GM18526 (cell line): ENCODE data around the gene KCNJ8.

Experiments
- POLR2A ChIP-seq: IDR thresholded peaks from 3 replicates; pipeline ENCODE4 v1.6.1; 2011; ENCODE audit not compliant: insufficient read length; ENCODE audit errors: extremely low read depth

Gene KCNJ8

DNA sequence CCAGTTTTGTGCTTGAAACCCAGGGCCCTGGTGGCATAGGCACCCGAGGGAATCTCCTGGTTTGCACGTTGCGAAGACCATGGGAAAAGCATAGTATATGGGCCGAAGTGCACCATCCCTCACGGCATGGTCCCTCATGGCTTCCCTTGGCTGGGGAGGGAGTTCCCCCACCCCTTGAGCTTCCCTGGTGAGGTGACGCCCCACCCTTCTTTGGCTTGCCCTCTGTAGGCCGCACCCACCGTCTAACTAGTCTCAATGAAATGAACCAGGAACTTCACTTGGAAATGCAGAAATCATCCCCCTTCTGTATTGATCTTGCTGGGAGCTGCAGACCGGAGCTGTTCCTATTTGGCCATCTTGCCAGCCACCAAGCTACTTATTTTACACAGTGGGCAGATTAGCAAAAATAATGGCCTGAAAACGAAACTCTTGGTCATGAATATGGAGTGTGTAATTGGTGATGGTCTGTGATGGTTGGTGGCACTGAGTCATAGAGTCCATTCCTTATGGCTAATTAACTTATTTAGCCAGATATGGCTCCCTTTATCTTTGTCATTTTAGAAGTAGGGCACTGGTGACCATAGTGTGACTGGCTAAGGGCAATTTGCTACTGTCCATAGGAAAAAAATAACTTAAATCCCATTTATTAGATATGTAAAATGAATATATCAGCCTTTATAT lies 21.3 kb upstream of the KCNJ8 start:
- no peak for TF ChIP-seq POLR2A

DNA sequence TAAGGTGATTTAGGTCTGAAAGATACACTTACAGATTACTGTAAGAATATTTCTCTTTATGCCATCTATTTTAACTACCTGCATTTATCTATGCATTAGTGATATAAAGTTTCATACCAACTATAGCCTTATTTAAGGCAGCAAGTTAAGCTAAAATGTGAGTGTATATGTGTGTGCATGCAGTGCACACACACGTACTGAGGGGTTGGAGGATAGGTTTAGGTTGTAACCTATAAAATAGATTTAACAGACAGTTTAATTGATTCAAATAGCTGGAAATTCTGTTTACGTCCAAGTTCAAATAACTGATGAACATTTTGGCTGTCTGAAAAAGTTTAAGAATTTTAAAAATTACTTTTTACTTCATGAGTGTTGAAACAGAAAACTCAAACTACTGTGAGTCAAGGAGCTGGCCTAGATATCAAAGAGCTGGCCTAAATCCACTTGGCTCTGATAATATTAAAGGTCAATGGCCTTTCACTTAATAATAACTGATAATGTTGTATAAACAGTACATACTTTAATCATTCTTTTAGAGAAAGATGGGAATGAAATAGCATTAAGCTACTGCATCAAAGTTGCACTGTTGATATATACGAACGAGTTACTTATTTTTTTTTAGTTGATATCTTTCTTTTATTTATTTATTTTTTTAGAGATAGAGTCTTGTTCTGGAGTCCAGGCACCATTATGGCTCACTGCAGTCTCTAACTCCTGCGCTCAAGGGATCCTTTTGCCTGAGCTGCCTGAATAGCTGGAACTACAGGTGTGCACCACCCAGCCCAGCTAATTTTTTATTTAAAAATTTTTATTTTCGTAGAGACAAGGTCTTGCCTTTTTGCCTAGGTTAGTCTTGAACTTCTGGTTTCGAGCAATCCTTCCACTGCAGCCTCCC lies 13.8 kb upstream of the KCNJ8 start:
- no peak for TF ChIP-seq POLR2A

DNA sequence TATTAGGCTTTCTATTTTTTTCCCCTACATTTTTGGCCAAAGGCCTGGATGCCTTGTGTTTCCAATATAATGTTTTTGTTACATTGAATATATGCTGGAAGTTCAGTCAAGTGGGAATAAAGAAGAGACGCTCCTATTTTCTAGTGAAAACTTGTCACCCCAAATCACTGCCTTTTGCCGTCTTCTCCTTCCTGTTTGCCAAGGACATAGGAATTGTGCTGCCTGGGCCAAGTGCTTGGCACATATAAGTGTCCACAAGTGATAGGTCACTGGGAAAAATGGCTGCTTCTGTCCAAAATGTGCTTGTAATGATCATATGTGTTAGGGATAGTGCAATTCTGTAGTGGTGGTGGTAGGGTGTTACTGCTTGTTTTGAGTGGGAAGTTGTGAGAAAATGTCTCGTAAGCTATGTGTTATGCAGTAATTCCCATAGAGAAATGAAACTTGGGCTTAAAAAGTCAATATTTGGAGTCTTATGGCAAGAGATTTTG lies 11.6 kb upstream of the KCNJ8 start:
- TF ChIP-seq POLR2A: no peak

DNA sequence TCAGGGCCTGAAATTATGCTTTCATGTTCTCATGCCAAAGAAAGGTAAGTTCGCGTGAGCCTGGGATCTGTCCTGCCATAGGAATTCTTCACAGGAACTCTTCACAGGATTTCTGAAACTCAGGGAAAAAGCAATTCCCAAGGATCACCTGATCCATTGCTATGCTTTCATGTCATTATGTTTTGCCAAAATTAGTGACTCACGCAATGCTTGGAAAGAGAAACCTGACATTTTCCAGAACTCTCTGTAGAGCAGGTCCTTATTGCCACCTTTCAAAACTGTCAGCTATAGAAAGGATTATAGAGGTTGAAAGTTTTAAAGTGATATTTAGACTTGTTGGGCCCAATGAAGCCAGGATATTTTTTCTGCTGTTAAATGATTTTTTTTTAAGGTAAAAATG lies 6.3 kb upstream of the KCNJ8 start:
- TF ChIP-seq POLR2A: no peak

DNA sequence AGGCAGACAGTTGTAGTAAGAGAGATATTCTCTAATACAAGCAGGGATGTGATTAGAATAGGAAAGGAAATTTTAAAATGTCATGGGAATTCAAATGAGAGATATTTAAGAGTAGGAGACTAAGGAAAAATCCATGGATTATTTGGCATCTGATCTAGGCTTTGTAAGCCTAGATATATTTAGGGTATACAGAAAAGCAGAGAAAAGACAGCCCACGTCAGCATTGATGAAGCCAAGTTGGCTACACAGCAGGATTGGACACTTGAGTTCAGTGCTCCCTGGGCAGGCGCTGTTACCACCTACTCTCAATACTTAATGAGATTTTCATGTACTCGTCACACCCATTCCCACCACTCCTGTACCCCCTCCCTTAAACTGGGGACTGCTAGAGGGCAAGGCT lies 1.7 kb upstream of the KCNJ8 start:
- TF ChIP-seq POLR2A: no peak

DNA sequence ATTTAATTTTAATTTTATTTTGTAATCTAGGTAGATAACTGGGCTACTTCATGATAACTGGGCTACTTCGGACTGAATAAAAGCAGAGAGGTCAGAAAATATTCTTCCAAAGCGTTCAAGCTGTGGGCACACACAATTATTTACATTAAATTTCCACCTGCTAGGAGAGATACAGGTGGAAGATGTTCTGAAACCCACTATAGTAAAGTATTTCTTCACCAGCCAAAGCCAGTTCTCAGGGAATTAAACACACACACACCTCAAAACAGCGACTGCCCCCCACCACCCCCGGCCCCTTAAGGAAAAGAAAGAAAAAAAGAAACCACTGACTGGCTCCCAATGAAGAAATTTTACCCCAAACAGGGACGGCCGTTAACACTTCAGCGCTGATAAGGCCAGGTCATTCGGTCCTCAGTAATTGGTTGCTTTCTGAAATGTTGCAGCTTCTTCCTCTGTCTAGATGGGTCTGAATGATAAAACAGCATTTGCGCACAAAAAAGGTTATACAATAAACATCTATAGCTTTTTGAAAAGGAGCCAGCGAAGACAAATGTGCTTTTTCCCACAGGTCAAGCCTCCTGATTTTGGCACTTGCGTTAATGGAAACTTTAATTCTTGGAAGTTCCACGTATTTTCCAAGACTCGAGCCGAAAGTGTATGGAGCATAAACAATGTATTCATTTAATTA lies 771 bp upstream of the KCNJ8 start:
- no peak for TF ChIP-seq POLR2A

DNA sequence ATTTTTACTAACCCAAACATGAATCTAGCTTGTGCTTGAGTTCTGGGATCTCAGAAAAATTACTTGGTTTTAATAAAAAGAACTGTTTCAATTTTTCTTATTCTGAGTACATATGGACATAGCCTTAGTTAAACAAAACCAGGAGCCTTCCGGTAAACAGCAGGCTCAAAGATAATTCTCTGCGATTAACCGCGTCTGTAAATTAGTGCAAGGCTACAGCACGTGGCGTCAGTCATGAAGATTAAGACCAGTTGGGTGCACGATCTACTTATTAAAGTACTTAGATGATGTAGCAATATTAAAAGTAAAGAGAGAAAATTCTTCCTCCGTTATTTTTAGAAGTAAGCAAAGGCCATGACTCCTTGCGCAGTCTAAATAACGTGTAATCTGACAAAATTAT lies 700 bp downstream of the KCNJ8 start:
- TF ChIP-seq POLR2A: no peak

DNA sequence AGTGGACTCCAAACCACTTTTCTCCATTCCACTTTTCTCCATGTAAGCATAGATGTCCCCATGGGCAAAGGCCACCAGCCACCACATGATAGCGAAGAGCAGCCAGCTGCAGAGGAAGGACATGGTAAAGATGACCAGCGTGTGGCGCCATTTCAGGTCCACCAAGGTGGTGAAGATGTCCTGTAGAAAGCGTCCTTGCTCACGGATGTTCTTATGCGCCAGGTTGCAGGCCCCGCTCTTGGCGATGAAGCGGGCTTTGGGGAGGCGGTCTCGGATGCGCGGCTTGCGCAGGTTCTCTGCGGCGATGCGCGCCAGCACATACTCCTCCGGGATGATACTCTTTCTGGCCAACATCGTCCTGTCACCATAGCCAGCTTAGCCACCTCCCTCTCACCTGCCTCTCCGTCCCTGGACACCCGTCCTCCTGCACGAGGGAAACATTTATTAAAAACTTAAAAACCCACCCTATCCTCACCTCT lies 1.2 kb downstream of the KCNJ8 start:
- no peak for TF ChIP-seq POLR2A

DNA sequence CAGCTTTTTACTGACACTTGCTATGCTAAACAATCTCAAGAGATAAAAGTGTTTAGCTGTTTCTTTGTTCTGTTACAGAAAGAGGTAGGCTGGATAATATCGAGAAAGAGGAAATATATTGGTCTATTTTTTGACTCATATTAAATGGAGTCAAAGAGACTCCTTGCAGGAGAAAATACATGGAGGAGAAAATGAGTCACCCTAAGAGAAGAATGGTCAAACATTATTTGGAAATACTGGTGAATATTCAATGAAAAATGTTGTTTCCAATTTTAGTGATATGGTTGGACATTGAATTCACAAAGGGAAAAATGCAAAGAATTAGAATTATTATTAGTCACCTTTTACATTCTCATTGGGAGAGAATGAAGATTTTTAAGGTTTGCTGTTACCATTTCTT lies 3.2 kb downstream of the KCNJ8 start:
- no peak for TF ChIP-seq POLR2A

DNA sequence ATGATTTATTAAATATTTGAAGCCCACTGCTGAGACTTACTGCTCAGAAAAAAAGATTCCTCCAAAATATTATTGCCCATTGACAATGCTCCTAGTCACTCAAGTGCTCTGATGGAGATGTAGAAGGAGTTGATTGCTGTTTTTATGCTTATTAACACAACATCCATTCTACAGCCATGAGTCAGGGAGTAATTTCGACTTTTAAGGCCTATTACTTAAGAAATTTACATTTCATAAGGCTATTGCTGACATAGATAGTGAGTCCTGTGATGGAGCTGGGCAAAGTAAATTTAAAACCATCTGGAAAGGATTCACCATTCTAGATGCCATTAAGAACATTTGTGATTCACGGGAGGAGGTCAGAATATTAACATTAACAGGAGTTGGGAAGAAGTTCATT lies 5.2 kb downstream of the KCNJ8 start:
- no peak for TF ChIP-seq POLR2A

DNA sequence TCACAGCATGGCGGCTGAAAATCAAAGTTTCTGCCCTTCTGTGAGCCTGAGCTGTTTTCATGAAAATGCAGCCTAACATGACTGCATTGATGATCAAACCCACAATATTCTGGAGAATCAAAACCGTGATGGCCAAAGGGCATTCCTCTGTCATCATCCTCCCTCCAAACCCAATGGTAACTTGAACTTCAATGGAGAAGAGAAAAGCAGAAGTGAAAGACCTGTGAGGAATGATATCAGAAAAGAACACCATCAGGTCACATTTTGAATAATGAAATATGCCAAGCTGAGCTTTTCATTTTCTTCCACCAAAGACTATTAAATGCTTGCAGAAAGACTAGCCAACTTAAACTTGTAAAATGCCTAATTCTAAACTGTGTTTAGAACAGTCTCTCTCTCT lies 8.1 kb downstream of the KCNJ8 start:
- TF ChIP-seq POLR2A: no peak

DNA sequence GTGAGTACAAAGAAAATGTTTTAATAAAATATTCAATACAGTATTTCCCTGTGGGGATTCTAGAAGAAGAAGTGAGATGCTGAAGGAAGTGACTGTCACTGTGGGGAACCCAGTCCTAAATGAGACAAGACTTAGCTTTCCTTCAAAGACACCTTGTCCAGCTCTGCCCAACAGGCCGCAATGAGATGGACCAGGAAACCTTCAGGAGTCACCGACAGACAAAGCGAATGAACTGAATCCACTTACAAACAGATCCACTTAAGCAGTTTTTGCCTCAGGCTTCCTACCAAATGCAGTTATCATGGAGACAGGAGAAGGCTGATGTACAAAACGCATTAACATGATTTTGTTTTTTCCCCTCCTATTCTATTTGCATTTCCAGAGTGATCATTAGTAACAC lies 9.6 kb downstream of the KCNJ8 start:
- TF ChIP-seq POLR2A: no peak

DNA sequence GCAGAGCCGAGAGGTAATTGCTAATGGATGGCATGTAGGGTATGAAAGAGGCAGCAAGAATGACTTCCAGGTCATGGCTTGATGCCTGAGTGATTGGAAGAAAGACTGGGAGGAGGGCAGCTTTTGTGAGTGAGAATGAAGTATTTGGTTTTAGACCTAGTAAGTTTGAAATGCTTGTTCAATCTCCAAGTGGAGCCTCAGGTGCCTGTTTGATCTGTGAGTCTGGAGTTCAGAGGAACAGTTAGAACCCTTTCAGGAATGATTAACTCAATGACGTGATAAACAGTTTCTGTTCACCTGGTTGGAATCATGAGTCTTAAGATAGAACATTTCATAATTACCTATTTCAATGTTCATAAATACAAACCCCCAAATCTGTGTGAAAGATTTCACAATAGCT lies 10.4 kb downstream of the KCNJ8 start:
- no peak for TF ChIP-seq POLR2A

DNA sequence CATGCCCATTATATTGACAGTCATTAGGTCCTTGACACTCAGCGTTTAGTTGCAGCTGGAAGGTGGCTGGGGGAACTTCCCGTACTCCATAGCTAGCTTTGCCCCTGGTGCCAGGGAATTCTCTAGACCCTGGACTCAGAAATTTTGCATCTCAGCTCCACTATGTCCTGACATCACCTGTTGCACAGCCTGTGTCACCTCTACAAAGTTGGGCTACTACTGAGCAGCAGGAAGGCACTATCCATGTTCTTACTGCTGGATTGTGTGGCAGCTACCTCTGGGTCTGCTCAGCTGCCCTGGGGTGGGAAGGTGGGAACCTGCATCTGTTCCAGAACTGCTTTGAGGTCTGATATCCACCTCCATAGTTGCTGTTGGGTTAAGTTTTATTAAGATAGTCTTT lies 11.0 kb downstream of the KCNJ8 start:
- TF ChIP-seq POLR2A: no peak

DNA sequence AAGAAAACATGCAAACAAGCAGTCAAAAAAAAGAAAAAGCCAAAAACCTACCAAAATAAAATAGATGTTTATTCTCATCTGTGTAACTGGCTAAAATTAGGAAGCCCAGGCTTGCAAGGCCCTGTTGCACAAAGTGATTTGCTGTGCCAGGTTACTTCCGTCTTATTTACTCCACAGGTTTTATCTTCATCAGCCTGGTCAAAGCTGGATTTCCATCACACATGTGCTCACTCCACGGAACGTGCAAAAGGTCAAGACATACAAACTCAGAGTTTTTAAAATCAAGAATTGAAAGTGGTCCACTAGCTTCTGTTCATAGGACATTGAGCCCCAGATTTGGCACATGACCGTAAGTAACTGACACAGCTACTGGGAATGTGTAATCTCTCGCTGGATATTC lies 14.8 kb downstream of the KCNJ8 start:
- TF ChIP-seq POLR2A: no peak

DNA sequence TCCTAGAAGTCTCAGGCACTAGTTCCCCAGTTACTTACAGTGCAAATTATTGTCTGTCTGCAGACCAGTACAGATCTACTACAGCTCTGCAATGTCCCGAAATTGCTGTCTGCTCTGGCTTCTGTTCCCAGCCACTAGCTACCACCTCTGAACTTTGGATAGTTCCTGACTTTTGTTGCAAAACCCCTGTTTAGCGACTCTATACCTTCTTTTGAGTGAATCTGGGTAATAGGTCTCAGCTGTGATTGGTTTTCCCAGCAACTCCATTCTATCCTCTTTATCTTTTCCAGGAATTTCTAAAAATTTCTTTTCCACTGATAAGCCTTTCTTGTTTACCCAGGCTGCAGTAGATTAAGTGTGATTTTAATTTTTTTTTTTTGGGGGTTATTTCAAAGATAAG lies 16.8 kb downstream of the KCNJ8 start:
- TF ChIP-seq POLR2A: no peak

DNA sequence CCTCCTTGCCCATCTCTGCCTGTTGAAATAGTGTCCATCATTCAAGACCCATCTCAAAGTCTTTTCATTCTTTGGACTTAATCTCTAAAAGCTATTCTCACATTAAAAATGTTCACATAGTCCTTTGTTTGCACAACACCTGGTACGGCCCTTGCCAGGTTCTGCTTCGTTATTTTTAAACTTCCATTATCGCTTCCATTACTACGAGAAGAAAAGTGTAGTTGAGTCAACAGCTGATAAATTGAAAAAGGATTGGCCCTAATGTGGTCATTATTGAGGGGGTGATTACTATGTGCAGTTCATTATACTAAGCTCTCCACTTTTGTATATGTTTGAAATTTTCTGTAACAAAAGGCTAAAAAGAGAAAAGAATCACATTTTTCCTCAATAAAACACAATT lies 17.8 kb downstream of the KCNJ8 start:
- TF ChIP-seq POLR2A: no peak
